Muscle layer of duodenum (tissue), 2 donors: Measurements from ENCODE around the gene EPHA5.

Source experiments
- H3K27ac ChIP-seq: one replicate; pipeline ENCODE4 v1.7.0; 2013; ENCODE audit warnings: mild to moderate bottlenecking, low read length
- H3K27me3 ChIP-seq: one replicate; pipeline ENCODE4 v1.7.0; 2013; ENCODE audit warnings: low read depth, mild to moderate bottlenecking, control low read depth, low read length
- H3K36me3 ChIP-seq, 2 donors: one replicate each; pipeline ENCODE4 v1.7.0; 2013; ENCODE audit warnings: low read length in 2 of 2, control low read depth in 1 of 2, mild to moderate bottlenecking in 1 of 2; ENCODE audit not compliant: insufficient read depth in 2 of 2, control insufficient read depth in 1 of 2
- H3K4me1 ChIP-seq, 2 donors: one replicate each; pipeline ENCODE4 v1.7.0; 2013; ENCODE audit warnings: low read length in 2 of 2, mild to moderate bottlenecking in 2 of 2, control low read depth in 1 of 2, moderate library complexity in 1 of 2; ENCODE audit not compliant: insufficient read depth in 2 of 2, control insufficient read depth in 1 of 2
- H3K4me3 ChIP-seq, 2 donors: one replicate each; pipeline ENCODE4 v1.7.0; 2013; ENCODE audit warnings: low read length in 2 of 2, low read depth in 1 of 2, mild to moderate bottlenecking in 1 of 2
- H3K9me3 ChIP-seq, 2 donors: one replicate each; pipeline ENCODE4 v1.7.0; 2013; ENCODE audit warnings: low read length in 2 of 2, control low read depth in 1 of 2, mild to moderate bottlenecking in 1 of 2; ENCODE audit not compliant: control insufficient read depth in 1 of 2
- donor health status: healthy.

The EPHA5 gene

DNA sequence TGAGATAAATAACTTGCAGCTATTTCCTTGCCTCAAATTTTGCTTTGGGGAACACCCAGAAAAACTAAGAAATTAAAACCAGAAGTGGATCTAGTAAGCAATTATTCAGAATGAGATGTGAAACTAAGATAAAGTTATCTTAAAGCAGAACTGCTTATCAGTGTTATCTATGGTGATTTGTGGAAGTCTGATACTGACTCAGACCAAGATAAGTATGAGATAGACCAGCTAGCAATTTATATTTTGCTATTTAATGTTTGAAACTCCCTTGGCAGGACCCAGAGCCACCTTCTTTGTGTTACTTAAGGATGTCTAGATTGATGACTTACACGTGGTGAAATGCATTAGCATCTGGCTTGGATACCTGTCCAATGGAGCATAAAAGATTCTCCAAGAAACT, 368.1 kb downstream of the EPHA5 start:
- Histone ChIP-seq H3K4me3 (no peak overlapping the region), H3K27ac (no peak overlapping the region), H3K4me1 (no peaks in the 10 kb centered on the region), H3K27me3 (no peaks in the 10 kb centered on the region), H3K36me3 (no peaks in the 10 kb centered on the region), H3K9me3 (no peaks in the 10 kb centered on the region)

DNA sequence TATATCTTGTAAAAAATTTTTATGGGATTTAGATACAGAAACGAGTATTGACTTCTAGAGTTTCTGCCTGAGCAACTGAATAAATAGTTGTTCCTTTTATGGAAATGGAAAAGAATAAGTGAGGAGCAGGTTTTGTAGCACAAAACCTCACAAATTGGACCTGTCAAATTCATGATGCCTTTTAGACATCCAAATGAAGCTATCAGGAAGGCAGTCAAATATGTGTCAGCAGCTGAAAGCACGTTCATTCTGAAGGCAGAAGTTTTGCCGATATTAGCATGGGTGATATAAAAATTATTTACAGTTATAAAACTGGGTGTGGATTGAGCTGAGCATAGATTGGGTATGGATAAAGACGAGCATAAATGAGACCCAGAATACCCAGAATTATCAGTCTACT, 374.0 kb downstream of the EPHA5 start:
- H3K9me3 ChIP-seq, result no peaks in the 10 kb centered on the region
- no peaks in the 10 kb centered on the region for H3K36me3 ChIP-seq
- no peaks in the 10 kb centered on the region for H3K4me1 ChIP-seq
- no peaks in the 10 kb centered on the region for H3K27me3 ChIP-seq
- H3K4me3 ChIP-seq, result no peak overlapping the region
- no peak overlapping the region for H3K27ac ChIP-seq

DNA sequence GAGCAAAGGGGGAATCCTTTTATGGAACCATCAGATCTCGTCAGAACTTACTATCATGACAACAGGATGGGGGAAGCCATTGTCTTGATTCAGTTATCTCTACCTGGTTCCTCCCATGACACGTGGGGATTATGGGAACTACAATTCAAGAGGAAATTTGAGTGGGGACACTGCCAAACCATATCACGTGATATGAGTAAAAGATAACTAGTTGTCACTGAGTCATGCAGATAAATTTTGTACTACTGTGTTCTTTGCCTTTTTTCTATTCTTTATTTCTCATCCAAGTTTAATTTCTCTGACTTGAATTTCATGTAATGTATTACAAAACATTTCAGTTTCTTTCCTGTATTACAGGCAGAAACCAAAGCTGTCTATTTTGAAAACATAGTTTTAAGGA, 383.2 kb downstream of the EPHA5 start:
- H3K4me1 ChIP-seq, result no peaks in the 10 kb centered on the region
- H3K27ac ChIP-seq, result no peak overlapping the region
- H3K4me3 ChIP-seq, result no peak overlapping the region
- H3K9me3 ChIP-seq, result peaks cover 6% of the 10 kb centered on the region in 2 donors
- no peaks in the 10 kb centered on the region for H3K36me3 ChIP-seq
- H3K27me3 ChIP-seq, result no peaks in the 10 kb centered on the region
